Peyer's patch (tissue), 4 donors: Measurements from ENCODE around the gene MATK.

Experiments used
- CTCF ChIP-seq, 6 experiments: fragments of 450-650 bp in 4 of 6; fragments of 200-600 bp in 2 of 6; sonication (generic) in 1 of 6; IDR thresholded peaks; one replicate each; pipeline ENCODE4 v1.5.1; 2017 to 2019; ENCODE audit warnings: antibody characterized with exemption in 6 of 6, mild to moderate bottlenecking in 3 of 6, moderate library complexity in 1 of 6
- POLR2A ChIP-seq, 2 donors: fragments of 450-650 bp; IDR thresholded peaks; one replicate each; pipeline ENCODE4 v1.5.1; 2017; ENCODE audit warnings: antibody characterized with exemption in 2 of 2, mild to moderate bottlenecking in 2 of 2, moderate library complexity in 2 of 2

- TF ChIP-seq CTCF (IDR thresholded peaks at IDR 0.05) (no peak), POLR2A (IDR thresholded peaks at IDR 0.05) (no peak)
Observed at GRCh38 chr19:3738477-3739220, 47.5 kb downstream of the MATK start.
